Measurements from ENCODE around the gene CARD10.

Gene CARD10

DNA sequence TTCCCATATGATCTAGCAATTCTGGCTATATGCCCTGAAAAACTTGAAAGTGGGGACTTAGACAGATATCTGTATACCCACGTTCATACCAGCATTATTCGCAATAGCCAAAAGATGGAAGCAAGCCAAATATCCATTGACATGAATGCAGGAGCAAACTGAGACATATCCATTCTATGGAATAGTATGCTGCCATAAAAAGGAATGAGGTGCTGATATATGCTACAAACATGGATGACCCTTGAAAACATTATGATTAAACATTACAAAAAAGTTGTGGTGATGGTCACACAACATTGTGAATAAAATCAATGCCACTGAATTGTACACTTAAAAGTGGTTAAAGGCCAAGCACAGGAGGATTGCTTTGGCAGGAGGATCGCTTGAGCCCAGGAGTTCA, 58.5 kb downstream of the CARD10 start:
- DNase-seq, result no peak

DNA sequence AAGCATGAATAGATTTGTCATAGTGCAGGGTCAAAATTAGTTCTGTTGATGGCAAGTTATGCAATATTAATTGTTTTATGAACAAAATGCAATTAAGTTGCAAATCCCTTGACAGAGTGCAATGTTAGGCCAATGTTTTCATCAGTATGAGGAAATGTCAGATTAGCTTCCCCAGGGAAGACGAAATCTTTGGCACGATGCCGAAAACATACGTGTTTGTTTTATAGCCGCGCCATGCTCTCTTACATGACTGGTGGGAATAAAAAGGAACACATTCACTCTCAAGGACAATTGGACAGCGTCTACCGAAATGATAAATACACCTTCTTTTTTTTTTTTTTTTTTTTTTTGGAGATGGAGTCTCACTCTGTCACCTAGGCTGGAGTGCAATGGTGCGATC, 60.0 kb downstream of the CARD10 start:
- DNase-seq, result no peak

DNA sequence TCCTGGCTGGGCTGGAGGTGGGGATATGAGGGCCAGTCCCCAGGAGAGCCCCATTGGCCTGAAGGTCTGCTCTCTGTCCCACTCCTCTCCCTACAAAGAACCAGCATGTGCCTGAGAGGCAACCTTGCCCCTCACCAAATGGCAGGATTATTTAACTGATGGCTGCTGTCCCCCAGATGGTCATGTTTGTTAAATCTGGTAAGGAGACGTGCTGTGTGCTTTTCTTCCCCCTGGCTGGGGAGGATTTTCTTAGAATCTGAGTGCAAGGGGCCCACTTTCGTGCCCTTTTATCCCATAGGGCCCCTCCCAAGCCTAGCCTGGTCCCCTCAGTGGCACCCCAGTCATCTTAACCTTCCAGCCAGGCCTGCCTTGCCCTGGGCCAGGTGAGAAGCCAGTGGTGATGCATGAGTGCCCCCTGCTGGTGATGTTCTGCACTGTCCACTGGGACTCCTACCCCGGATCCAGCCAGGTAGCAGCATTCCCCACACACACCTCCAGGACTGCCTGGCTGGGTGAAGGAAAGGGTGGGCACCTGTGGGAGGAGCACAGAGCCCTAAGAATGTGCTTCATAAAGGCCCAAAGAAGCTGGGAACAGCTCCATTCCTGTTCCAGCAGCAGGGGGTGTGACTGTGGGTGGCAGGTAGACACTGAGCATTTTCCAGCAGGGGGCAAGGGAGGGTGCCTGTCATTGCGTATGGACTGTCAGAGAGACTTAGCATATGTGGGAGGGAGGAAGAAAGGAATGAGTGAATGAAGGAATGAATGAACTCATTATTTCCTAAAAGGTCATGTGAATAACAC, 61.9 kb downstream of the CARD10 start:
- no peak for DNase-seq

DNA sequence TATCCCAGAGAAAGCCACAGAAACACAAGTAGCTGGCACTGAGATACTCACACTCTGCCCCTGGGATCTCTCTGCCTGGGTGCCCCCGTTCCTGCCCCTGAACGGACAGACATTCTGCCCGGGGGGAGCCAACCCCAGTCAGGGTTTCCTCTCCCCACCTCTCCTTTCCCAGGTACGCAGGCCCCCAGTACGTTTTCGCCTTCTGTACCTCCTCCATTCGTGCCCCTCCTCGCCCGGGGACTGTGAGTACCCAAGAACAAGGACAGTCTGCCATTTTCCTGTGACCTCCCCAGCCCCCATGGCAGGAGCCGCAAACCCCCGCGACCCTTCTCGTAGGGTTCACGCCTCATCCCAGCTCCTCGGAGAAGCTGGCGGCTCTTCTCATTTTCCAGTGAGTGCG, 62.9 kb downstream of the CARD10 start:
- DNase-seq, result no peak

DNA sequence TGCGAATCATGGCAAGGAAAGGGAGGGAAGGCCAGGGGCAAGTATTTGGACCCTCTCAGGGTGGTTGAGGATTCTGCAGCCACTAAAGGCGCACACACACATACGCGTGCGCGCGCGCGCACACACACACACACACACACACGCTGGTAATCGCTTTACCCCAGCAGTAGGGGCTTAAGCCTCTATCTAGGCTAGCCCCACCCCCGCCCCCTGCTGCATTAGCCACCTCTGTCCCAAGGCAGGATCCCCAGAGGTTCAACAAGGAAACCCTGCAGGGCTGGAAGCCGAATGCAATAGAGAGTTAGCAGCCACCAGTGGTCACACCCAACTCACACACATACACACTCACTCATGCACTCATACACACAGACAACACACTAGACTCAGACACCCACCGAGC, 63.3 kb downstream of the CARD10 start:
- no peak for DNase-seq

DNA sequence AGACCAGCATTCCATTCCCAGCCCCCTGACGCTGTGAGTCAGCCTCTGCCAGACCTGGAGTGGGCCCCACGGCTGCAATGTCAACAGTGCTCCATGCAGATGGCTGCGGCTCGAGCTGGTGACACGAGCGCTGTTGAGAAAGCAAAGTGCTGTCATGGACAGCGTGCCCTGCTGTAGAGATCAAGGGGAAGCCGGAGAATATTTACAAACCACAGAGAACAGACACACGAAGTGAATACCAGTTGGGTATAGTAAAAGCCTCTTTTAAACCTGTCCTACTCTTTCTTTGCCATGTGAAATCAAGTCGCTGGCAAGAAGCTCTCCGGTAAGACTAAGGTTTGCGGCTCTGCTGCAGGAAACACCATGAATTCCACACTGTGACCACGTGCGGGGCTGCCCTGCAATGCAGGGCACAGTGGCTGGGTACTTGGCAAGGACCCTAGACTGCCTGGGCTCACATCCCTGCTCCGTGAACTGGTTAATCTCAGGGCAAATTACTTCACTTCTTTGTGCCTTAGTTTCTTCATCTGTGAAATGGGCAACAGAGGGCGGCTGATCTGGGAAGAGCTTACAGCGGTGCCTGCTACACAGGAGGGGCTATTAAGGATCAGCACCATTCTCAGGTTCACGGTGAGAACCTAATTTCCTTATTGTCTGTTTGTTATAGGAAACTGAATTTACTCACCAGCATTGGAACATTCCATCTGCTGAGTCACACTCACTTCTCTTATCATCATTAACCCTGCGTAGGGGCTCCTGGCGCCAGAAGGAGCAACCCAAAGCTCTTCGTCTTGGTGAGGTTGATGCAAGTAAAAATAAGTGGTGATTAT, 64.1 kb downstream of the CARD10 start:
- DNase-seq, result no peak

DNA sequence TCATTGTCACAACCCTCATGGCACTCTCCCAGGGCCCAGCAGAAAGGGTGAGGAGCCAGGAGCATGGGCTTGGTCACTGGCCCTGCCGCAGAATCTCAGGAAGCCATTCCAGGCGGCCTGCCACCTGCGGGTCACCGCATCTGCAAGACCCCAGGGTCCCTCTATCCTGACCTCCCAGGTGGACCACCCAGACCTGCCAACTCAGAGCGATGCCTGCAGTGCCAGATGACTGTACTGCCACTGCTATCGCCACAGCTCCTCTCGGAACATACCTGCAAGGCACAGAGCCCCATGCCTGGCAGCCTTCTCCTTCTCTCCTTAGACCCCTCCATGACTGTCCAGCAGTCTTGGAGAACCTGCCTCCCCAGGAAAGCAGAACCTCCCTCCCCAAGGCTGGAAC, 65.5 kb downstream of the CARD10 start:
- no peak for DNase-seq

DNA sequence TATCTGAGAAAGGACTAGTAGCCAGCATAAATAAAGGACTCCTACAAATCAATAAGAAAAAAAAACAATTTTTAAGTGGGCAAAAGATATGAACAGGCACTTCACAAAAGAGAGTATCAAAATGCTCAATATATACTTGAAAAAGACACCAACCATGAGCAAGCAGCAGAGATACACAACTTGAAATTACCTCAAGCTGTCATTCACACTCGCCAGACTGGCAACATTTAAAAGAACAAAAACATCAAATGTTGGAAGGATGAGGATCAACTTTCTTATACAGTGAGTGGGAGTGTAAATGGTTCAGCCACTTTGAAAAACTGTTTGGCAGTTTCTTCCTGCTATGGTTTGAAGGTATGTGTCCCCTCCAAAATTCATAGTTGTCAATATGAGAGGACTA, 68.0 kb downstream of the CARD10 start:
- DNase-seq, result no peak

DNA sequence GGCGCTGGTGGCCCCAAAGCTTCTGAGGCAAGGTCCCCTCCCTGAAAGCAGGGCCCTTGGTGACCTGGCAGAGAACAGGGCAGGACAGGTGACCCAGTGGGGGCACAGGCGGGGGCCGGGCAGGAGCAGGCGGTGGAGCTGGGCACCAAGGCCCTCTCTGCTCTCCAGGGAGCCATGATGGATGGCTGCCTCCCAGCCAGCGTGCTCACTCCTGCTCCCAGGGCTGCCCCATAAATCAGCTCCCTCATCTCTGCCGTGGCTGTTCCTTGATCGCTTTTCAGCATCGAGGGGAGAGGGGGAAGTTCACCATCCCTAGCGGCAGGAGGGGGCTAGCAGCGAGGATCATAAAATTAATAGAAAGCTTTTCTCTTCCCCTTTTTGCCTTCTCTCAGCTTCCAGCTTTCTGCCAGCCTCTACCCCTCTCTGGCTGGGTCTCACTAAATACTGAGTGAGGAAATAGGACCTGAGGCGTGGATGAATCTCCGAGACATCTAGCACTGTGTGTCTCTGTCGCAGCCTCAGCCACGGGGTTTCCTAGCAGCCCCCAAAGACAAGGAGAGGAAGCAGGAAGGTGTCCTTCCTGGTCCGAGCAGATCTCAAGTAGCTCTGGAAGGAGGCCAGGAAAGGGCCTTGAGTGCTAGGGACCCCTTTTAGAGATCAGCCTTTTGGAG, 69.7 kb downstream of the CARD10 start:
- no peak for DNase-seq

DNA sequence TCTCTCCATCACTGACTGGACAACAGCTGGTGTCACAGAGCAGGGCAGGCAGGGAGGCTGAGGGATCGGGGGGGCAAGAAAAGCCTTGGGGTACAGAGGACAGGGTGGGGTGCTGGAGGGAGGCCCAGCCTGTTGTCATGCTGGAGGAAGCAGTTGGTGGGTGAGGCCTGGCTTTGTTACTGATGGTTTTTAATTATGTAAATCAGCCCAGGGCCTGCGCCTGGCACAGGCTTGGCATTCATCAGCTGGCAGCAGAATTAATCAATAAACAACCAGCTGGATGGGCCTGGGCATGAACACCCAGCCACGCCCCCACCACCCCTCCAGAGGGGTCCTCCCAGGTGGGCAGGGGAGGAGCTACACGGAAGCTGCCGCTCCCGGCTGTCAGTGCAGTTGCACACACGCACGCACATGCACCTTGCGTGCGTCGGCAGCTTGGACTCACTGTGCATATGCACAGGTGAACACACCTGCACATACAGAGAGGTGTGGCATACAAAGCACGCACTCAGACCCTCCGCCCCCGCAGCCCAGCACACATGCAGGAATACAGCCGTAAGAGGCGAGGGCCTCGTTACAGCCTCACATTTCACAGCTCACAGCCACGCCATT, 70.6 kb downstream of the CARD10 start:
- no peak for DNase-seq

DNA sequence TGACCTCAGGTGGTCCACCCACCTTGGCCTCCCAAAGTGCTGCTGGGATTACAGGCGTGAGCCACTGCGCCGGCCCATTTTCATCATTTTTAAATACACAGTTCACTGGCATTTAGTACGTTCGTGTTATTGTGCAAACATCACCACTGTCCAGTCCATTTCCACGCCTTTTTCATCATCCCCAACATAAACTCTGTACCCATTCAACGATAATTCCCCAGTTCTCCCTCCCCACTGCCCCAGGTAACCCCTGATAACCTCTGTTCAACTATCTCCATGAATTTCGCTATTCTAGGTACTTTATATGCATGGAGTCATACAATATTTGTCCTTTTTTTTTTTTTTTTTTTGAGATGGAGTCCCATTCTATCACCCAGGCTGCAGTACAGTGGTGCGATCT, 73.7 kb downstream of the CARD10 start:
- DNase-seq, result no peak

DNA sequence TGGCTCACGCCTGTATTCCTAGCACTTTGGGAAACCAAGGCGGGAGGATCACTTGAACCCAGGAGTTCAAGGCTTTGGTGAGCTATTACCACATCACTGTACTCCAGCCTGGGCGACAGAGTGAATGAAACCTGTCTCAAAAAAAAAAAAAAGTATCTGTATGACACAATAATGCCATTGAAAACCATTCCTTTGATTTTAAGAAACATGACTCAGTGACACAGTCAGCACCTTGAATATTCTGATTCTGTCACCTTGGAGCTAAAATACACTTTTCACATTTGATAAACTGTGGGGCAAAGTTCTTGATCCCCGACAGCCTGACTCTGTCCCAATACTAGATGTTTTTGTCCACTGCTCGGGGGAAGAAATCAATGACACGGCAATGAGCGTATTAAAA, 75.2 kb downstream of the CARD10 start:
- no peak for DNase-seq

DNA sequence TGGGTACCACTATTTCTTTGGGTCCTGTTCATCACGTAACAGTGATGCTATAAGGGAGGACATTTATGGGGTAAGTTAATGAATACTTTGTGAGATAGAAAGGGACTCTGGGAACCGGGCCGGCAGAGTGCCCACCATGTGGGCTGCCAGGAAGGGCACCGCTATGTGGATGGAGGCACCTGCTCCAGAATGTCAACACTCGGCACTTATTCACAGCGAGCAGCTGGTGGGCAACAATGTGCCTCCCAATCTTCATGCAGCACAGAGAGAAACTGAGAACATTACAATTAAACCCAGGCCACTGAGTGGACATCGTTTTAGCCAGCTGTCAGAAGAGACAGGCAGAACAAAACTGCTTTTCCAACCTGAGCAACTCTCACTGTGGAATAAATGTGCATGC, 76.1 kb downstream of the CARD10 start:
- DNase-seq, result no peak

DNA sequence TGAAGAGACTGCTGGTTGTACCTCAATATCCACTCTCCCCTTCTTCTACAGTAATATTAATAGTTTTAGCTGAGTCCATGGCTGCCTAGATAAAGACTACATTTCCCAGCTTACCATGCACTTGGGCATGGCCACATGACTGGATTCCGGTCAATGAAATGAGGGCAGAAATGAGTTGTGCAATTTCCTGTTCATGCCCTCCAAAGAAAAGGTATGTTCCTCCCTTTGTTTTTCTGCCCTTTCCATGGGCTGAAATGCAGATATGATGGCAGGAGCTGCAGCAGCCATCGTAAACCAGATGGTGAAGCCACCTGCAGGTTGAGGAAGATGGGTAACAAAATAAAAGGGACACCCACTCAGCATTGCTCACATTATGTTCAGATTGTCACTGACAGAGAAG, 76.7 kb downstream of the CARD10 start:
- no peak for DNase-seq

DNA sequence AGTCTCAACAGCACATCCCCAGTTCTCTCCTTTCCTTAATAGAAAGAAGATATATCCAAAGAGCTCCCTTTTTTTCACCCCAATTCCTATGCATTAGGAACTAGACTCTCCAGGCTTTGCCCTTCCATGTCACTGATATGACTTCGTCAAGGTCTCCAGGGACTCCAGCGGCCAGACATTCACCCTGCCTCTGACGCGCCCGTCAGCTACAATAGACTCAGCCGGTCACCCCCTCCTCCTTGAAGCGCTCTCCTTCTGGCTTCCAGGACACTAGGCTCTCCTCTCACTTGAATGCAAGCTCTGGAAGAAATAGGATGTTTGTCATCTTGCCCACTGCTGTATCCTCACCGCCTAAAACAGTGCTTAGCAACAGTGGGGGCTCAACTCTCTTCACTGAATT, 77.1 kb downstream of the CARD10 start:
- DNase-seq, result no peak

DNA sequence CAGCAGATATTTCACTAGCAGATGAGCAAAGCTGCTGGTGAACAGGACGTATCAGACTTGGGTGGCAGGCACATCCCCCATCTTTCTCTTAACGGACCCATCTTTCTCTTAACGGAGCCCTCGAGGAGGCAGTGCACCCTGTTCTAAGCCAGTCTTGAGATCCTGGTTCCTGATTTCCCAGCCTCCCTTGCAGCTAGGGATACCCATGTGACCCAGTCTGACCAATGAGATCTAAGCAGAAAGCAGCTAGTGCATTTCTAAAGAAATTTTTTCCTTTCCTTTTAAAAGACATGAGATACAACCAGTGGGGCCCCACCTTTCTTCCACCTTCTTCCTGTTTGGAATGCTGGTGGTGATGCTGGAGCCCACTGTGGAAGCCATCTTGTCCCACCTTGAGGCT, 78.3 kb downstream of the CARD10 start:
- no peak for DNase-seq

Measured in NCI-H1048 (cell line).